OCI-LY3 (cell line): ENCODE measurements around the gene SLC52A3.

ENCODE experiments used
- EZH2phosphoT487 ChIP-seq: fragments of 200-600 bp; shearing (Covaris generic); IDR thresholded peaks from 2 replicates; pipeline ENCODE4 v1.6.1; 2018; ENCODE audit warnings: antibody characterized with exemption, mixed run types, low read depth
- TF ChIP-seq, protein P1 (sequence below): fragments of 200-600, 300-600 bp; sonication (generic); IDR thresholded peaks from 2 replicates; pipeline ENCODE4 v1.5.1; 2014; ENCODE audit warnings: antibody characterized with exemption, low read length, low read depth

DNA sequence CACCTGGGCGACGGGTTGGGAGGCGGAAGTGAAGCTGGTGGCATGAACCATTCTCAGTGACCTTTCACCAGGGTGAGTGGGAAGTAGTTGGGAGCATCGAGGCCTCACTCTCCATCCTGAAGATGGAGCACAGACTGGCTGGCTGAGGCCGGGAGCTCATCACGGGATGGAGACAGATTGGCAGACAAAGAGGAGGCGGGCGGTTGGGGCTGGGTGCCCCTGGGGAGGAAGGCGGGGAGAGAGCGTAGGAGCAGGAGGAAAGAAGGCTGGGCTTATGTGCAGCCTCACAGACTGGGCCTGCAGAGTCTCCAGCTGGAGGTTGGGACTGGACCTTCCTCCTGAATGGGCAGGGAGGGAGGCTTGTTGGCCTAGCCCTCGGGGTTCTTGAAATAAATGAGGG lies 48.5 kb downstream of the SLC52A3 start:
- TF ChIP-seq, protein P1, sequence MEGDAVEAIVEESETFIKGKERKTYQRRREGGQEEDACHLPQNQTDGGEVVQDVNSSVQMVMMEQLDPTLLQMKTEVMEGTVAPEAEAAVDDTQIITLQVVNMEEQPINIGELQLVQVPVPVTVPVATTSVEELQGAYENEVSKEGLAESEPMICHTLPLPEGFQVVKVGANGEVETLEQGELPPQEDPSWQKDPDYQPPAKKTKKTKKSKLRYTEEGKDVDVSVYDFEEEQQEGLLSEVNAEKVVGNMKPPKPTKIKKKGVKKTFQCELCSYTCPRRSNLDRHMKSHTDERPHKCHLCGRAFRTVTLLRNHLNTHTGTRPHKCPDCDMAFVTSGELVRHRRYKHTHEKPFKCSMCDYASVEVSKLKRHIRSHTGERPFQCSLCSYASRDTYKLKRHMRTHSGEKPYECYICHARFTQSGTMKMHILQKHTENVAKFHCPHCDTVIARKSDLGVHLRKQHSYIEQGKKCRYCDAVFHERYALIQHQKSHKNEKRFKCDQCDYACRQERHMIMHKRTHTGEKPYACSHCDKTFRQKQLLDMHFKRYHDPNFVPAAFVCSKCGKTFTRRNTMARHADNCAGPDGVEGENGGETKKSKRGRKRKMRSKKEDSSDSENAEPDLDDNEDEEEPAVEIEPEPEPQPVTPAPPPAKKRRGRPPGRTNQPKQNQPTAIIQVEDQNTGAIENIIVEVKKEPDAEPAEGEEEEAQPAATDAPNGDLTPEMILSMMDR = no peak
- no peak for TF ChIP-seq EZH2phosphoT487
